Measurements from ENCODE around the gene SYCP2L.

SYCP2L gene

GRCh38 chr6:10951675-10952282 is 64.9 kb downstream of the SYCP2L start:
- Mint-ChIP-seq H3K9me3 (no peaks in the 10 kb centered on the region), H3K27me3 (ENCODE audit: low read depth) (no peaks in the 10 kb centered on the region), H3K4me1 (no peaks in the 10 kb centered on the region), H3K36me3 (ENCODE audit: low read depth) (peaks cover 9% of the 10 kb centered on the region), H3K27ac (no peak overlapping the region), H3K4me3 (no peak overlapping the region)
- TF ChIP-seq CTCF (IDR thresholded peaks at IDR 0.05; ENCODE audit: unreplicated experiment in 3 of 3), result peak; percentile 60 to 68 (median 62)

DNA sequence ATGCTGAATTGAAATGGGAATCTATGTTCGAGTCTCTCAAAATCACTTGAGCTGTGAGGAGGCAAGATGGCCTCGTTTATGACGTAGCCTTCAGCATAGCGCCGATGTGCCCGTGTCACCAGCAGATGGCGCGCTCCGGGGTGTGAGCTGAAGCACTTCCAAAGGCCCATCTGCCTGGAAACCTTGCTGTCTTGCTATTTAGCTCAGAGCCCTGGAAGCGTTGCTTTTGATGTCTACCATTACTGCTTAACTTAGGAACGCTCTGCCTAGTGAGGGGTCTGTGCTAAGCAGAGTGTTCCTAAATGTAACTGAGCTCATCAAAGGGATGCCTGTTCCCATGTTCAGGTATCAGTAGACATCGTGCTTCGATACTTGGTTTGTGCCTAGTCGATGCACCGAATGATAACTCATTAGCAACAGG is 67.7 kb downstream of the SYCP2L start:
- Mint-ChIP-seq H3K27ac (no peak overlapping the region), H3K27me3 (ENCODE audit: low read depth) (no peaks in the 10 kb centered on the region), H3K4me3 (no peak overlapping the region), H3K9me3 (no peaks in the 10 kb centered on the region), H3K36me3 (ENCODE audit: low read depth) (peaks cover 9% of the 10 kb centered on the region), H3K4me1 (no peaks in the 10 kb centered on the region)
- TF ChIP-seq CTCF (IDR thresholded peaks at IDR 0.05; ENCODE audit: unreplicated experiment in 3 of 3), result peak; percentile 75 to 83 (median 80)

DNA sequence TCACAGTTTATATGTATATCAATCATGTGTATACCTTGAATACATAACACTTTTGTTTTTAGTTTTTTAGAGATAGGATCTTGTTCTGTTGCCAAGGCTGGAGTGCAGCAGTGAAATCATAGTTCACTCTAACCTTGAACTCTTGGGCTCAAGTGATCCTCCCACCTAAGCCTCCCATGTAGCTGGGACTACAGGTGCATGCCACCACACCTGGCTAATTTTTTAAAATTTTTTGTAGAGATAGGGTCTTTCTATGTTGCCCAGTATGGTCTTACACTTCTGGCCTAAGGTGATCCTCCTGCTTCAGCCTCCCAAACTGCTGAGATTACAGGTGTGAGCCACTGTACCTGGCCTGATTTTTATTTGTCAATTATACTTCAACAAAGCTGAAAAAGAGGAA is 69.9 kb downstream of the SYCP2L start:
- no peak for TF ChIP-seq CTCF (IDR thresholded peaks at IDR 0.05; ENCODE audit: unreplicated experiment in 3 of 3)
- no peak overlapping the region for H3K27ac Mint-ChIP-seq

DNA sequence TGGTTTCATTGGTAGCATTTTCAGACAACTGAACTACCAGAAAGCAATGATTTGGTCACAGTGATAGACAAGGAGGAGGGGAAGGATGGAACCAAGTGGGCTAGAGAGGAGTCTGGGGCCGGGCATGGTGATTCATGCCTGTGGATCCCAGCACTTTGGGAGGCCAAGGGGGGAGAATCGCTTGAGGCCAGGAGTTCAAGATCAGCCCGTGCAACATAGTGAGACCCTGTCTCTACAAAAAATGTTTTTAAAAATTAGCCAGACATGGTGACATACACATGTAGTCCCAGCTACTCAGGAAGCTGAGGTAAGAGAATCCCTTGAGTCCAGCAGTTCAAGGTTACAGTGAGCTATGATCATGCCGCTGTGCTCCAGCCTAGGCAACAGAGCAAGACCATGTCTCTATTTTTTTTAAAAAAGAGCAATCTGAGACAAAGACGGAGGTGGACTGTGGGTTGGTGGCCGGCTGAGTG is 70.6 kb downstream of the SYCP2L start:
- H3K4me1 Mint-ChIP-seq, result no peaks in the 10 kb centered on the region
- H3K27me3 Mint-ChIP-seq (ENCODE audit: low read depth), result no peaks in the 10 kb centered on the region

More for the DNA sequence above, 69.9 kb downstream of the SYCP2L start:
- Mint-ChIP-seq H3K4me1 (no peaks in the 10 kb centered on the region), H3K27me3 (ENCODE audit: low read depth) (no peaks in the 10 kb centered on the region), H3K36me3 (ENCODE audit: low read depth) (peaks cover 9% of the 10 kb centered on the region), H3K9me3 (no peaks in the 10 kb centered on the region), H3K4me3 (no peak overlapping the region)

DNA sequence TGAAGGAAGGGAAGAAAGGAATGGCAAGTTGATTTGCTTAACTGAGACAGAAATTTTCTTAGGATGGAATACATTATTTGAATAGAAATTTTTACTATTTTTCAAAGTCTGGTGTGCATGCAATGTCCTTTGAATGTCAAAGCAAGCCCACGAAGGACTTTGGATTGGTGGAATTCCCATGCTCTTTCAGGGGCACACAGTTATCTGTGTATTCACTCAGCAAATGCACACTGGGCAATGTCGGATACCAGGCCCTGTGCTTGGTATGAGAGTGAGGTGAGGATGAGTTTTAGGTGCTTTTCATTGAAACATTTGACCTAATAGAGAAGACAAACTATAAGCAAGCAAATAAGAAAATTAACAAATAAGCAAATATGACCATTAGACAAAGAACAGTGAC is 73.3 kb downstream of the SYCP2L start:
- Mint-ChIP-seq H3K9me3 (peaks cover 6% of the 10 kb centered on the region), H3K36me3 (ENCODE audit: low read depth) (peaks cover 16% of the 10 kb centered on the region), H3K4me1 (peaks cover 5% of the 10 kb centered on the region), H3K27ac (no peak overlapping the region), H3K27me3 (ENCODE audit: low read depth) (no peaks in the 10 kb centered on the region), H3K4me3 (no peak overlapping the region)
- TF ChIP-seq CTCF (IDR thresholded peaks at IDR 0.05; ENCODE audit: unreplicated experiment in 3 of 3), result no peak

More for the DNA sequence above, 70.6 kb downstream of the SYCP2L start:
- no peak for TF ChIP-seq CTCF (IDR thresholded peaks at IDR 0.05; ENCODE audit: unreplicated experiment in 3 of 3)
- Mint-ChIP-seq H3K27ac (no peak overlapping the region), H3K4me3 (no peak overlapping the region), H3K36me3 (ENCODE audit: low read depth) (peaks cover 9% of the 10 kb centered on the region), H3K9me3 (no peaks in the 10 kb centered on the region)

GRCh38 chr6:10961837-10962236 is 75.0 kb downstream of the SYCP2L start:
- Mint-ChIP-seq H3K4me1 (peaks cover 5% of the 10 kb centered on the region), H3K27ac (no peak overlapping the region), H3K4me3 (no peak overlapping the region), H3K27me3 (ENCODE audit: low read depth) (no peaks in the 10 kb centered on the region), H3K36me3 (ENCODE audit: low read depth) (peaks cover 25% of the 10 kb centered on the region), H3K9me3 (peaks cover 18% of the 10 kb centered on the region)
- TF ChIP-seq CTCF (IDR thresholded peaks at IDR 0.05; ENCODE audit: unreplicated experiment in 3 of 3), result no peak
